ENCODE results near the gene DHX57.

The DHX57 gene

DNA sequence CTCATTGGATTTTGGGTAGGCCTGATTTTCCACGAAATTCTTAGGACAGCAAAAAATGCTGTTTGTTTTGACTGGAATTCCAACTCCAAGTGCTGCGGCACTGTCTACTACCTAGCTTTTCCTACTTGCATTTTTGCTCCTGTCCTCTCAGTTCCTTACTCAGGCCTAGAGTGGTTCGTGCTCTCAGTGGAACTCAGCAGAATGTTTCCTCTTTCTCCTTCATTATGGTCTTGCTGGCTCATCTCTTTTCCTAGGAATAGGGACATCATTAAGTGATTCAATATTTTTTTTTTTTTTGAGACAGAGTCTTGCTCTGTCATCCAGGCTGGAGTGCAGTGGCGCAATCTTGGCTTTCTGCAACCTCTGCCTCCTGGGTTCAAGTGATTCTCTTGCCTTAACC lies 59.8 kb downstream of the DHX57 start:
- TF ChIP-seq, protein P1, sequence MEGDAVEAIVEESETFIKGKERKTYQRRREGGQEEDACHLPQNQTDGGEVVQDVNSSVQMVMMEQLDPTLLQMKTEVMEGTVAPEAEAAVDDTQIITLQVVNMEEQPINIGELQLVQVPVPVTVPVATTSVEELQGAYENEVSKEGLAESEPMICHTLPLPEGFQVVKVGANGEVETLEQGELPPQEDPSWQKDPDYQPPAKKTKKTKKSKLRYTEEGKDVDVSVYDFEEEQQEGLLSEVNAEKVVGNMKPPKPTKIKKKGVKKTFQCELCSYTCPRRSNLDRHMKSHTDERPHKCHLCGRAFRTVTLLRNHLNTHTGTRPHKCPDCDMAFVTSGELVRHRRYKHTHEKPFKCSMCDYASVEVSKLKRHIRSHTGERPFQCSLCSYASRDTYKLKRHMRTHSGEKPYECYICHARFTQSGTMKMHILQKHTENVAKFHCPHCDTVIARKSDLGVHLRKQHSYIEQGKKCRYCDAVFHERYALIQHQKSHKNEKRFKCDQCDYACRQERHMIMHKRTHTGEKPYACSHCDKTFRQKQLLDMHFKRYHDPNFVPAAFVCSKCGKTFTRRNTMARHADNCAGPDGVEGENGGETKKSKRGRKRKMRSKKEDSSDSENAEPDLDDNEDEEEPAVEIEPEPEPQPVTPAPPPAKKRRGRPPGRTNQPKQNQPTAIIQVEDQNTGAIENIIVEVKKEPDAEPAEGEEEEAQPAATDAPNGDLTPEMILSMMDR (IDR thresholded peaks at IDR 0.05): no peak
- Histone ChIP-seq H3K36me3 (peaks cover 69 to 90% (median 70%) of the 10 kb centered on the region in 3 donors), H3K27me3 (no peaks in the 10 kb centered on the region), H3K27ac (no peak overlapping the region), H3K4me1 (no peaks in the 10 kb centered on the region), H3K9me3 (no peaks in the 10 kb centered on the region), H3K4me3 (no peak overlapping the region)
- intact Hi-C loops (cut with DNase I; ENCODE audit: low total_unique reads): no loop called here
- DNase-seq: no peak

DNA sequence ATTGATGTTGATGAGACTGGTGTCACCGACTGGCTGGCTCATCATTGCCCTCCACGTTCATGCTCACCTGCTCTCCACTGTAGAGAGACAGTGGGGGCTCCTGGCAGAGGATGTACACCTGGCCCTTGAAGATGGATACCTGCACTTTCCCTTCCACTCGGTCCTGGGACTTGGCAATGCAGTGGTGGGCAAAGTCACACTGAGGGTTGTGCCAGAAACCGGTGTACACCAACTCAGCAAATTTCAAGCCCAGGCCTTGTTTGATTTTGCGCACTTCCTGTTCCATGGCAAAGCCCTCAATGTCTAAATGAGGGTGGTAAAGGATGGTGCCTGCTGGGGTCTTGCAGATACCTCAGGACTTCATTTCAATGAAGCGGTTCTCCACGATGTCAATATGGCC lies 65.2 kb downstream of the DHX57 start:
- H3K36me3 ChIP-seq: peaks cover 51 to 72% (median 55%) of the 10 kb centered on the region in 3 donors
- TF ChIP-seq, protein P1 (IDR thresholded peaks at IDR 0.05): no peak
- intact Hi-C loops (cut with DNase I; ENCODE audit: low total_unique reads): no loop called here

DNA sequence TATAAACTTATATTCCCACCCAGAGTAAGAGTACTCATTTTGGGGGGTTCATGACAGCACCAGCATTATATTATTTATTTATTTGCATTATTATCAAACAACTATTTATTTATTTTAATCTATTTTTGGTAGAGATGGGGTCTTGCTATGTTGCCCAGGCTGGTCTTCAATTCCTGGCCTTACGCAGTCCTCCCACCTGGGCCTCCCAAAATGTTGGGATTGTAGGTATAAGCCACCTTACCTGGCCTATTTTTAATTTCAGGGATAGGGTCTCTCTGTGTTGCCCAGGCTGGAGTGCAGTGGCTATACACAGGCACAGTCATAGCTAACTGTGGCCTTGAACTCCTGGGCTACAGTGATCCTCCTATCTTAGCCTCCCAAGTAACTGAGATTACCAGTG lies 67.1 kb downstream of the DHX57 start:
- DNase-seq: no peak
- H3K36me3 ChIP-seq: peaks cover 38 to 72% (median 43%) of the 10 kb centered on the region in 3 donors
- H3K27me3 ChIP-seq: no peaks in the 10 kb centered on the region
- intact Hi-C loops (cut with DNase I; ENCODE audit: low total_unique reads): no loop called here
- no peak overlapping the region for H3K4me3 ChIP-seq
- no peaks in the 10 kb centered on the region for H3K4me1 ChIP-seq
- TF ChIP-seq, protein P1 (IDR thresholded peaks at IDR 0.05): no peak
- no peak overlapping the region for H3K27ac ChIP-seq
- no peaks in the 10 kb centered on the region for H3K9me3 ChIP-seq

More for the DNA sequence above, 65.2 kb downstream of the DHX57 start:
- Histone ChIP-seq H3K9me3 (no peaks in the 10 kb centered on the region), H3K4me3 (no peak overlapping the region), H3K4me1 (no peaks in the 10 kb centered on the region), H3K27ac (no peak overlapping the region), H3K27me3 (no peaks in the 10 kb centered on the region)
- DNase-seq: no peak

DNA sequence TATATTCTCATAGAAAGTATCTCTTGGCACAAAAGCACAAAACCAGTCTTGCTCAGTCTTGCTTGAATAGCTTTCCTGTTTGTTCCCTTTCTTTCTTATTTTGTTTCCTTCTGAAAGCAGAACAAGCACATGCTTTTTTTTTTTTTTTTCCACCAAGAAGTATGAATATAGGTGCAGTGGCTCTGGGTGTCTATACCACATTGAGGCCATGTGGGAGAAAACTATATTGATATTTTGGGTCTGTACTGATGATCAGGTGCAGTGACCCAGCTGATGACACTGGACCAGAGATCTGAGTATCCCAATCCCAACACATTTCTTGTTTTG lies 69.0 kb downstream of the DHX57 start:
- Histone ChIP-seq H3K4me3 (no peak overlapping the region), H3K9me3 (no peaks in the 10 kb centered on the region), H3K27ac (no peak overlapping the region), H3K4me1 (no peaks in the 10 kb centered on the region), H3K27me3 (no peaks in the 10 kb centered on the region), H3K36me3 (peaks cover 24 to 72% (median 31%) of the 10 kb centered on the region in 3 donors)
- TF ChIP-seq, protein P1 (IDR thresholded peaks at IDR 0.05): no peak
- intact Hi-C loops (cut with DNase I; ENCODE audit: low total_unique reads): no loop called here
- no peak for DNase-seq

DNA sequence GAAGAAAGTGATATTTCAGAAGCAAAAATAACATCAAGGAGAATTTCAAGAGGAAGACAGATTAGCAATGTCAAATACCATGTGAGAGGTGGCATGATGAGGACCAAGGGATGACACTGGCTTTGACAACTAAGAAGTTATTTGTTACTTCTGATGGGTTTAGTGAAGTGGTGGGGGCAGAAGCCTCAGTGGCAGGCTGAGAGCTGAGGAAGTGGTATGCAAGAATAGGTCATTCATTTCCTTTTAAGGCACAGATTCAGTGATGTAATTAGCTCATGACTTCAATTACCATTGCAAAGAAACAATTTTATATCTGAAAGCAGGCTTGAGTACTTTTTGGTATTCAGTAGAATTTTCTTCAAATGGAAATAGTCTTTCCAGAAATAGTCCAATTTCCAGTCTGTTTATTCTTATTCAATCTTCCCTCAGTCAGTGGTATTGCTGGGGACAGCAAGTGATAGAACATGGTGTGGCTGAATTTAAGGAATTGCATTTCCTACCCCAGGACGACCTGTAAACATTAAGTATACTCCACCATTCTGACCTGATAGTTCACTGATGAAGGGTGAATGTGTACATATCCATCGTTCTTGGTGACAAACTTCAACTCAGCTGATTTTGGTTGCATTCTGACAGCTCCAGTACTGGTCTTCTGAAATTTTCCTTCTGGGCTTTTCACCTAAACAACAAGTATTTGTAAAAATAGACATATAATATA lies 69.6 kb downstream of the DHX57 start:
- no peak for DNase-seq
- H3K27ac ChIP-seq: no peak overlapping the region
- H3K9me3 ChIP-seq: no peaks in the 10 kb centered on the region
- H3K4me1 ChIP-seq: no peaks in the 10 kb centered on the region
- intact Hi-C loops (cut with DNase I; ENCODE audit: low total_unique reads): no loop called here
- TF ChIP-seq, protein P1 (IDR thresholded peaks at IDR 0.05): no peak
- H3K4me3 ChIP-seq: no peak overlapping the region
- H3K36me3 ChIP-seq: peaks cover 24 to 72% (median 30%) of the 10 kb centered on the region in 3 donors
- no peaks in the 10 kb centered on the region for H3K27me3 ChIP-seq

Measured in tibial artery (tissue), 4 donors.